Suprapubic skin (tissue), 3 donors: ENCODE measurements around the gene IDH3B.

Experiments used
- POLR2AphosphoS5 ChIP-seq, 3 donors: sonication (generic); formaldehyde crosslinking; IDR thresholded peaks; one replicate each; pipeline ENCODE4 v1.6.1; 2017; ENCODE audit warnings: antibody characterized with exemption in 3 of 3
- TF ChIP-seq, protein P1 (sequence below), 2 donors: fragments of 200-600 bp in 1 of 2; fragments of 450-650 bp in 1 of 2; sonication (generic) in 1 of 2; IDR thresholded peaks; one replicate each; pipeline ENCODE4 v1.5.1; 2016 to 2019; ENCODE audit warnings: antibody characterized with exemption in 2 of 2, mild to moderate bottlenecking in 1 of 2, moderate library complexity in 1 of 2

DNA sequence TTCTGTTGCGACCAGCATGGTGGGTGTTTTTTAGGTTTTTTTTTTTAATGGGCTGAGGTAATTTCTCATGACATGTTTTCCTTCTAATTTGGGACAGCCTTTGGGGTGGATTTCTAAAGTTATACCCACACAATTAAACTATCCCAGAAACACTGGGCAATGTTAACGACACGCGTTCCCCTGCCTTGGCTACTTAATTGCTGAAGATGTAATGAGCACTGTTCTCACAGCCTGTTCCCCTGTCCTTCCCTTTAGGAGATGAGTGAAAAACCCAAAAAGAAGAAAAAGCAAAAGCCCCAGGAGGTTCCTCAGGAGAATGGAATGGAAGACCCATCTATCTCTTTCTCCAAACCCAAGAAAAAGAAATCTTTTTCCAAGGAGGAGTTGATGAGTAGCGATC, 6.3 kb downstream of the IDH3B start:
- TF ChIP-seq, protein P1, sequence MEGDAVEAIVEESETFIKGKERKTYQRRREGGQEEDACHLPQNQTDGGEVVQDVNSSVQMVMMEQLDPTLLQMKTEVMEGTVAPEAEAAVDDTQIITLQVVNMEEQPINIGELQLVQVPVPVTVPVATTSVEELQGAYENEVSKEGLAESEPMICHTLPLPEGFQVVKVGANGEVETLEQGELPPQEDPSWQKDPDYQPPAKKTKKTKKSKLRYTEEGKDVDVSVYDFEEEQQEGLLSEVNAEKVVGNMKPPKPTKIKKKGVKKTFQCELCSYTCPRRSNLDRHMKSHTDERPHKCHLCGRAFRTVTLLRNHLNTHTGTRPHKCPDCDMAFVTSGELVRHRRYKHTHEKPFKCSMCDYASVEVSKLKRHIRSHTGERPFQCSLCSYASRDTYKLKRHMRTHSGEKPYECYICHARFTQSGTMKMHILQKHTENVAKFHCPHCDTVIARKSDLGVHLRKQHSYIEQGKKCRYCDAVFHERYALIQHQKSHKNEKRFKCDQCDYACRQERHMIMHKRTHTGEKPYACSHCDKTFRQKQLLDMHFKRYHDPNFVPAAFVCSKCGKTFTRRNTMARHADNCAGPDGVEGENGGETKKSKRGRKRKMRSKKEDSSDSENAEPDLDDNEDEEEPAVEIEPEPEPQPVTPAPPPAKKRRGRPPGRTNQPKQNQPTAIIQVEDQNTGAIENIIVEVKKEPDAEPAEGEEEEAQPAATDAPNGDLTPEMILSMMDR (IDR thresholded peaks at IDR 0.05), result no peak
- TF ChIP-seq POLR2AphosphoS5 (IDR thresholded peaks at IDR 0.05), result no peak
